Smooth muscle cell of the brain vasculature (primary cell): ENCODE results near the gene GLRA3.
A peak's percentile ranks its signal among the peaks of the same experiment; 100 is the strongest.
"Not testable (repeated sequence)": the region's sequence is repeated elsewhere in the genome, so short reads cannot be mapped to it uniquely, and the experiment has no call there.

ENCODE experiments used
- DNase-seq: peaks from one replicate; pipeline ENCODE4 v3.0.0-alpha.2; 2012; ENCODE audit warnings: low read depth, low spot score

GLRA3 gene

DNA sequence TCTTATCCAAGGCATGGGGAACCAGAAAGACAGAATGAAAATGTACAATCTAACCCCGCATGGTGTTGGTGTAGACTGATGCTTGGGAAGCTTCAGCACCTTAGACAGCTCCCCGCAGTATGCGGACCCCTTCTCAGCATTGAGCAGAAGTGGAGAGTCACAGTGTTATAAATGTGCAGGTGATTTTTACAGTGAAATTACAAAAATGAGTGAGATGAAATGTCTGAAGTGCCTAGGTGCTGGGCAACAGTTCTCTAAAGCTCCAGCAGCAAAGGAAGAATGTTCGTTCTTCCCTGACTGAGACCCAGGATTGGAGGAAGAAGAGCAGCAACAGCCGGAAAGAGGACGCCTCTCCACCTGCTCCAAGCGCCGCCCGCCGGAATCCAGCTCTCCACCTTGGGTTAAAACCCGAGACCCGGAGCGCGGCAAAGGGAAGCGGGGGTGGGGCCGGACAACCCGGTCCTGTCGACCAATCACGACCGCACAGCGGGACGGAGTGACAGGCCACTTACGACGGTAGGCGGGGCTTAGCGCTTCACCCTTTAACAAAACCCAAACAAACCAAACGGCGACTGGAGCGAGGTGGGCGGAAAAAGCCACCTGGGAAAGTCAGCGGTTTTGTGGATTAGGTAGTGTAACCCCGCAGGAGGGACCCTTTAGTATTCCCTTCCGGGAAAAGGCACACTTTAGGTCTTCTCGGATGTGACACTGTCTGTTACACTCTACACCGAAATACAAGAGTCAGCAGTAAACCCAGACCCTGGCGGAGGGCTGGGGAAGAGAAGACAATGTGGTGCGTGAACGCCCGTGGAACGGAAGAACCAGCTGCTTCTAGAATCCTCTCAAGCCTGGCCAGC, at the start of gene GLRA3:
TSS of gene GLRA3 (minus strand) at position 403 of the 857 bp plus-strand sequence. CDS start 436 bp downstream, outside the sequence.
- peak; percentile 41 for DNase-seq

DNA sequence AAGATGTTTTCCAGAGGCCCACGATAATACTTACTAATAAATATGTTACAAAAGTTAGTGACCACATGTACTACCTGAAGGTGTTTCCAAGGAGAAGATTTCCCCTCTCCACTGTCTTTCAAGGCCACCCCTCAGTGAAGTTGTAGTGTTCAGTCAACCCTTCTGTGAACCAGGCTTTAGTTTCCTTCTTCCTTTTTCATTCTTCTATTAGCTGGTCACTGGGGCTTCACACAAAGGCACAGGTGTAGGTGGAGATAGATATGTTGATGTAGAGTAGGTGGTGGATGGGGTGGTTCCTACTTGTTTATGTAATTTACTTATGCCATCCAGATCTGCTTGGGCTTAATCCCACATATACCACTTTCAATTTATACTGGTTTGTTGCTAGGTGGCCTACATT, 45.9 kb upstream of the GLRA3 start:
- DNase-seq: no peak

DNA sequence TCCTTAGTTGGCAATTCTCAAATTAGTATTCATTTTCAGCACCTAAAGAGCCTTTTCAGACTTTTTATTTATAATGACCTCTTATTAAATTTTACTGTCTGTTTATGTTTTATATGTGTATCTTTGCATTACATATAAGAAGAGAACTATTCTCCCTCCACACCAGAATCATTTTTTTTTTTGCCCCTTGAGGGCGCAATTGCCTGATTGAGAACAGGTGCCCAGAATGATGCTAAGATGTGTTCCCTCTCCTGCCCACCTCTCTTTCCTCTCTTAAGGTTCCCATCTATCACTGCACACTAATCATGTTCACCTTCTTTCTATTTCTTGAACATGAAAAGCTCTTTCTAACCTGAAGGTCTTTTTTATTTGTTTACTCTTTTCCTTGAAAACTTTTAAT, 44.9 kb upstream of the GLRA3 start:
- DNase-seq: no peak

DNA sequence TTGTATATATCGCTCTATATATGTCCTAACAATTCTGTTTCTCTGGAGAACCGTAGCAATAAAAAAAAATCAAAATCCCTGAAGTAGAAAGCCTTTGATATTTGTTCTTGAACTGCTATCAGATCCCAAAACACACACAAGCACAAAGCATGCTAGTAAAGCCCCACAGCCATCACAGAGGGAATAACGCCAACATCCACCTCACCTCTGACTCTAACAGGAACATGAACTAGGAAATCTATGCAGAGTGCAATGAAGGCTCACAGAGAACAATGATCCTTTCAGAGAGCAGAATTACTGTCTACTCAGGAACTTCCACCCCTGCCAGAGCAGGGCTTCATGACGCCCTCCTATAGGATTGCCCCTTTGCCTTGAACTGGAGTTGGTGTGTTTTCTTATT, 44.1 kb upstream of the GLRA3 start:
- DNase-seq: not testable (repeated sequence)

DNA sequence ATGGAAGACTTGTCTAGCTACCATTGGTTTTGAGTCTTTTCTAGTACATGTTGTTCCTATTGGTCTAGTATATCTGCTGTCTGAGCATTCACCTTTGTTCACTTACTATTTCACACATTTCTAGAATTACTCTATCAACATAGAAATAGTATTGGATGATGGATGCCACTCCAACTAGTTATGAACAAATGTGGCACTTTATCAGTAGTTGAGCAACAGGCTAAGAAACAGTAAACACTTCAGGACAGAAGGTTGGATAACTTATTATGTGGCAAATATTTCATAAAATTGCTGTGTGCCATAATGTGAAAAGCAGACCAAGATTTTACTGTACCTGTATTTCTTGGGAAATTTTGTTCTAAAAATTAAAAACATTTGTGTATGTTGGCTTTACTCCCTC, 42.4 kb upstream of the GLRA3 start:
- DNase-seq: no peak

DNA sequence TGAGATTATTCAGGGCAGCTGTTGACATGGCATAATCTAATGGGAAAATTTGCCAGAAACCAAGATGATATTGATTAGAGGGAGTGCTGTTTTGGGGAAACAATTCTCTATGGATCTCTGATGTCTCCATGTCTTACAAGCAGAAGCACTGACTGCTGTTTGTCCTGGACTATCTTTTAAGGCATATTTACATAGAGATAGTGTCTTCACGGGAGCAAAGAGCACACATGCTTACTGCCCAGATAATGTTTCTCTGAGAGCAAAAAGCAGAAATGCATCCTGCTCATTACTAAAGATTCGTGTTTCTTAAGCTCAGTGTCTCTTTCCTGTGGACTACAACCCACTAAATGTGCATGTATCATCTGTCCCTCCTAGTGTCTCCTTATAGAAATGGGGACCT, 41.3 kb upstream of the GLRA3 start:
- no peak for DNase-seq

DNA sequence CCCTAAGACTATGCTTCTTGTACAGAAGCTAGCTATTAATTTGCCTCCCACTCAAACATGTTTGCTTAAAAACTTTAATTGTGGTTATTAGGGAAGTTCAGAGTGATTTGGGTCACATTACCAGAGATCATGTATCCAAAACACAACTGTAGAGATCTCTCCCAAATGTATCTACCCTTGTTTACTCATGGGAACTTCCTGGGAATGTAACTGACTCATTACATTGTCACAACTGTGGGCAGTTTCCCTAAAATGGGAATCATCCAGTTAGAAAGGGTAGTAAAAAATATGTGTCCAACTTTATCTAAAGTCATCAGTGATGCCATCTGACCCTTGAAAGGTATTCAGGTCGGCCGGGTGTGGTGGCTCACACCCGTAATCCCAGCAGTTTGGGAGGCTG, 40.3 kb upstream of the GLRA3 start:
- DNase-seq: no peak

DNA sequence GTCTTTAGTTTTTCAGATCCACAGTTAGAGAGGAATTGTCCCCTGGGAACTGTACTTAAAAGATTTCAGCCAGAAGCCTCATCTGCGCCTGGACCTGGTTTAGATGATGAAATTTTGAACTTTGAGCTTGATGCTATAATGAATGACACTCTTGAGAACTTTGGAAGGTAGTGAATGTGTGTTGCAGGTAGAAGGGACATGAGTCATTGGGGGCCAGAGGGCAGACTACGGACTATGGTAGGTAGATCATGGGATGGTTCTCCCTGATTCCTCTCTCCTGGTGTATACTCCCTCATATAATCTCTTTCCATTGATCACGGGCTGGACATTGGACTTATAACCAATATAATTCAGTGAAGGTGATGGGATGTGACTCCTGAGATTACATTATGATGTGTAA, 38.9 kb upstream of the GLRA3 start:
- no peak for DNase-seq

DNA sequence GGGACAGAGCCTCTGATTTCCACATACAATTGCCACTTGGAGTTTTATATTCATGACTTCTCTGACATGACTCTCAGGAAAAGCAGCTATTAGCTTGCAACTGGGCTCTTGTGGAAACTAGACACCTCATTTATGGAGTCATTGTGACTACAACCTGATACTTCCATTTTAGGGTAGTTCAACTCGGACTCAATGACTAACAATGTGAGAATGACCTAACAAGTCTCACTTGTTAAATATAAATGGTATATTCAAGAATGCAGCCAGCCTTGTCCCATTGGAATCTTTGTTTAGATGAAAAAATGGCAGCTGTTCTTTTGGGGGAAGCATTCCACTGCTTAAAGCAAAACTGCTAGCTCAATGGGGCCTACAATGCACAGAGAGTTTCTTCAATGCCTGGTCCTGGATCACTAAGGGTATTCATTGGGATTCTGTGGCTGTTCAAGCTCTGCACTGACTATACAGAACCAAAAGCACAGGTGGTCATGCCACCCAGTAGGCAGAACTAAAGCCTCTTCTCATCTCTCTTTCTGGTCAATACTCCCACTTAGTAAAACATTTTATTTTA, 36.5 kb upstream of the GLRA3 start:
- no peak for DNase-seq

DNA sequence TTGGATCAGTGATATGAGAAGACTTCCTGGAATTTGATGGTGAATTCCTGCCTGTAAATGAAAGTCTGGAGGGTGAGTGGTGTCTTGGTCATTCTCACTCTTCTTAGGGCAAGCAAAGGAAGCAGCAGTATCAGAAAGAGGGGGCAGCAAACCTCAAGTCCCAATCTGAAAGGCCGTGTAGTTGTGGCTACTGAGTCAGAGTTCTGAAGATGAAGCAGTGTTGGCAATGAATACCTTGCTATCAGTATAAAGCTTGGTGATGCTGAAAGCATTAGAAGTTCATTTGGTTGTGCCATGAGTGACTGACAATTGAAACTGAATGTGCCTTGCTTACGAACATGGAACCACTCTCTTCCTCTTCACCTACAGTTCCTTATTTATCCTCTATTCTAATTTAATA, 35.0 kb upstream of the GLRA3 start:
- DNase-seq: no peak

DNA sequence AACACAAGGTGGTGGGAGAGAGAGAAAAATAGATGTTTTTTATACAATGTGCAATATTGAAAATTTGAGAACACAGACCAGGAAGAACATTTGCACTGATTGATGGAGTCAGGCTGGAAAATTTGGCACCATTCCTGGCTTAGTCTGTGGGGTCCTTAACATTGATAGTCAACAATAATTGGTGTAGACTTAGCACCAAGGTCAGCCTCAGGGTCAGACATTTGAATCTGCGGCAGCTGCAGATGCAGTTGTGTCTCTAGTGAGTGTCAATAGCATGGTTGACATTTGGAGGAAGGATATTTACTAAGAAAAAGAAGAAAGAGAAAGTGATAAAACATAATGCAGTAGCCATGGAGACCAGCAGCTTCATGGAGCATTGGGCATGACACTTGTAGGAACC, 31.5 kb upstream of the GLRA3 start:
- DNase-seq: no peak

DNA sequence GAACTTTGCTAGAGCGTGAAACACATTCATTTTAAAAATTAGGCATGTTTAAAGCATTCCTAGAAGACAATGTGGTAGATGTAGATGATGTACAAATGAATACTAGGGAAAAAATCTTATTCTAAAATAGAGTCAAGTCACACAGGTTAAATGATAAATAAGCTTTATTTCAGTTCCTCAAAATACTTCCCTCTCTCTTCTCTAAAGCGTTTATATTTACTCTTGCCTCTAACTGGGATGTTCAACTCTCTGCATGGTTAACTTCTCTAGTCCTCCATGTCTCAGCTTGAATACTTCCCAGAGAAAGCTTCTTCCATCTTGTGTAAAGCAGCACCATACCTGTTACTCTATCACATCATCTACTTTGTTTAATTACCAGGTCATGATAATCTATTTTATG, 30.9 kb upstream of the GLRA3 start:
- DNase-seq: no peak

DNA sequence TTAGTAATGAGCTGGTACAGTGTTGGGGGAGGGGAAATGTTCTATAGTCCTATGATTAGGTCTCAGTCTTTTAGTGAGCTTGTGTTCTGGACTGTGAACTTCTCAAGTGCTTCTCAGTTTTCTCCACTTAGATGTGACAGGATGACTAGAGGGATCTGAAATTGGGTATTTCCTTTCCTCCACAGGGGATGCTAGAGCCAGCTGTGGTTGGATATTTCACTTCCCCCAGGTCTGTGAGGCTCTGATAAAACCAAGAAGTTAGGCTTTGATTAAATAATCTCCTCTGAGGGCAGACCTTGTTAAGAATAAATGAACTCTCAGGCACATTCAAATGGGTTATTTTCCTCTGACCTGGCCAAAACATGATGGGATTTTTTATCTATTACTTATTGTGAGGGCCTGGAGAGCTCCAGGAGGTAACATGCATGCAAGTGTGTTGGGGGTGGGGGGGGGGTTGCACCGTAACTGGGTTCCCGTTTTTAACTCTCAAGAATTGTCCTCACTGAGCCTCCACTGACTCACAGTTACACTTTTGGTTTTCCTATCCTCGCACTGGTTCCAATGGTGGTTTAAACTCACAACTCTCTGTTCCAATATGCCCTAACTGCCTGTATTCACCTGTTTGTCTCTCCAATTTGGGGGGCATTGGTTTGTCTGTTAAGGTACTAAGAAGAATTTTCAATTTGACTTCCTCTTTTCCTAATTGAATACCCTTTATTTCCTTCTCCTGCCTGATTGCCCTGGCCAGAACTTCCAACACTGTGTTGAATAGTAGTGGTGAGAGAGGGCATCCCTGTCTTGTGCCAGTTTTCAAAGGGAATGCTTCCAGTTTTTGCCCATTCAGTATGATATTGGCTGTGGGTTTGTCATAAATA, 28.1 kb upstream of the GLRA3 start:
- no peak for DNase-seq

DNA sequence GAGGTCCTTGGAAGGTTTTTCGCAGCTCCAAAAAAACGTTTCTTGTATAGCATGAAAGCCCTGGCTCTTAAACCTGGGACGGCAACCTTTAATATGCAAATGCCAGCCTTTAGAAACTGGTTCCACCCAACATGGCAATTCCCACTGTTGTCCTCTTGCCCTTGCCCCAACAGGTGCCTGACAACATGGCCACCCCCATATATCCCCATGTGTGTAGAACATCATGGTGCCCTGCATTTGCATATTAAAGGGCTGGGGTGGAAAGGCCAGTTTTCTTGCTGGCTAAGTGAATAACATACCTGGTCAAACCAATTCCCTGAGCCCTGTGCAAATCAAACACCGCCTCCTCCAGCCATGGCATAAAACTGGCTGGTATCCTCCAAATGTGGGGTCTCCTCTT, 26.0 kb upstream of the GLRA3 start:
- DNase-seq: no peak

DNA sequence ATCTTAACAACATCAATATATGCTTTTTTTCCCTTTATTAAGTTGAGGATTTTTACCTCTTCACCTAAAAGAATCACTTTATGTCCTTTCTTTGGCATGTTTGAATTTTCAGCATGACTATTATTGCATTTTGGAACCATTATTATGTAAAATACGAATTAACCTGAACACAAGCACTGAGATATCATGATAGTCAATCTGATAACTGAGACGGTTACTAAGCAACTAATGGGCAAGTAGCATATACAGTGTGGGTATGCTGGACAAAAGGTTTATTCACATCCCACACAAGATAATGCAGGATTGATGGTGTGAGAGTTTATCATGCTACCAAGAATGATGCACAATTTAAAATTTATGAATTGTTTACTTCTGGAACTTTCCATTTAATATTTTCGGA, 24.6 kb upstream of the GLRA3 start:
- no peak for DNase-seq

DNA sequence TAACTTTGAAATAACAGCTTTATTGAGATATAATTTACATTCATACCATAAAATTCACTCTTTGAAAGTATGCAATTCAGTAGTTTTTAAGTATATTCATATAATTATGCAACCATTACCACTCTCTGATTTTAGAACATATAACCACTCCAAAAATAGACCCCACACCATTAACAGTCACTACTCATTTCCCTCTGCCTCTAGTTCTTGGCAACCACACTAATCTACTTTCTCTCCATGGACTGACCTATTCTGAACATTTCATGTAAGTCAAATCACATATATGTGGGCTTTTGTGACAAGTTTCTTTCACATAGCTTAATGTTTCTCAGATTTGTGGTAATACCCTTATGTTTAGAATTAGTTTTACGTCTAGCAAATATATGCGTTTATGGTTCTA, 19.5 kb upstream of the GLRA3 start:
- no peak for DNase-seq

DNA sequence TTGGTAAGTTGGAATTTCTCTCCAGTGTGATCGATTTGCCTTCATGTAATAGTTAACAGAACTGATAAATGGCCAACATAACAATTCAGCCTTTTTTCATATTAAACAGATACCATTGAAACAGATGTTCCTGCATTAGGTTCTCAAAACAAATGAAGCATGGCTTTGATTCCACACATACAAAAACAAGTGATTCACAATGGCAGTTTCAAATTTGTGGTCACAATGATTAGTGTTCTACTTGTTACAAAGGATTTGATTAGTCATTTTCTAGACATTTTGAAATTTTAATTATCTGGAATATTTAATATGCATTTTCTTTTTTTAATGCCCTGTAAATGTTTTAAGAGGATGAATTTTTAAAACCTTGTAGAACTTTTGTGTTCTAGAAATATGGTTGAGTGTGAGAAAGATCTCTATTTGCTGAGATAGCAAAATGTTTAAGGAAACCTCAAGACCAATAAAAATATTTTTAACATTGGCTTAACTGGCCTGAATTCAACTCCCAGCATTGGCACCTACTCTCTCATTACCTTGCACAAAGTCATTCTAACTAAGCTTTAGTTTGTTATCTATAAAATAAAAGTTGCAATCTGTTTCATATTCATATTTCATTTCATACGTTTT, 18.9 kb upstream of the GLRA3 start:
- DNase-seq: no peak

DNA sequence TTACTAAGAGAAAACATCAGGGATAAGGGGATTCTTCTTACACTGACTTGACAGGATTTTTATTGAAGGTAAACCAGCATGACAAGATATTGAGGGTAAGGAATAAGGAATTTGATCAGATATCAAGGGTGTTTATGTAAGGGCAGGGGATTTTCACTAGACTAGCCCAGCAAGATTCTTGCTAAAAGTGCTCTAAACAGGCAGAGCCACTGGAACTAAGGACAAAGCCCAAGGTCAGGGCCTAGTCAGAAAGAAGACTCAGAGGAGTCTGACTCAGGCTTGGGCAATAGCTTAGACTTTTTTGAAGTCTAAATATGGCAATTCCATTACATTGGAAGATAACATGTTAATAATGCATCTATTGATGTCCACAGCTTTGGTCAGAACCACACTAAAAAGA, 6.5 kb upstream of the GLRA3 start:
- no peak for DNase-seq

DNA sequence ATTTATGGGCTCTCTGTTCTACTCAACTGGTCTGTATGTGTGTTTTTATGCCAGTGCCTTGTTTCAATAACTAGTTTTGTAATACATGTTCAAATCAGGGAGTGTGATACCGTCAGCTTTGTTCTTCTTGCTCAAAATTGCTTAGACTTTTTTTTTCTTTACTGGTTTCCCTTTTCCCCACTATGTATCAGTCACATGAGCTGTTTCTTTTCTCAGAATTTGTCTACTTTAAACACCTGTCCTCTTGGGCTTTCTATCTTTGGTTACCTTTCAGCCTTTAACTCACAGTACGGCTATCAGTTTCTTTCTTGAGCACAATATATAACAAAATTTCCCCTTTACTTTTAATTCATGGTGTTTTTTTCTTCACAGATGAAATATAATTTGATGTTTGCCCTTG, 5.4 kb upstream of the GLRA3 start:
- no peak for DNase-seq

DNA sequence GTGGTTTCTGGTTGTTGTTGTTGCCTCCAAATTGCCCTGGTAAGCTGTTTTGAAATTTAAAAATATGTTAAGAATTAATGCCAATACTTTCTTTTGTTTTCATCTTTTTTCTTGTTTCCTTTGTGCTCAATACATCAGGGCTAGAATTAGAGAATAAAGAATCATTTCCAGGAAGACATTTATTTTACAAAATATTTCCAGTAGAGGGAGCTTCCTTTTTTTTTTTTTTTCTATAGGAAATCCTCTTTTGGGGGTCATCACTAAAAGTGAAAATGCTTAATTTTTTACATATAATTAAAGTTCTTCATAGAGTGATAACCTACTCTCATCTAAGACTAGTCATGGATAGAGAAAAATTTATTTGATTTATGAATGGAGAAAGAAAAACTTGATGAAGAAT, 2.4 kb downstream of the GLRA3 start:
- no peak for DNase-seq

DNA sequence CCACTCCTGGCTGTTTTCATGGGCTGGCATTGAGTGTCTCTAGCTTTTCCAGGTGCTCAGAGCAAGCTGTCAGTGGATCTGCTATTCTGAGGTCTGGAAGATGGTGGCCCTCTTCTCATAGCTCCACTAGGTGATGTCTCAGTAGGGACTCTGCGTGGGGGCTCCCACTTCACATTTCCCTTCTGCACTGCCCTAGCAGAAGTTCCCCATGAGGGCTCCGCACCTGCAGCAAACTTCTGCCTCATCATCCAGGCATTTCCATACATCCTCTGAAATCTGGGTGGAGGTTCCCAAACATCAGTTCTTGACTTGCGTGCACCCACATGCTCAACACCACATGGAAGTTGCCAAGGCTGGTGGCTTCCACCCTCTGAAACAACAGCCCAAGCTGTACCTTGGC, 13.8 kb downstream of the GLRA3 start:
- DNase-seq: no peak

DNA sequence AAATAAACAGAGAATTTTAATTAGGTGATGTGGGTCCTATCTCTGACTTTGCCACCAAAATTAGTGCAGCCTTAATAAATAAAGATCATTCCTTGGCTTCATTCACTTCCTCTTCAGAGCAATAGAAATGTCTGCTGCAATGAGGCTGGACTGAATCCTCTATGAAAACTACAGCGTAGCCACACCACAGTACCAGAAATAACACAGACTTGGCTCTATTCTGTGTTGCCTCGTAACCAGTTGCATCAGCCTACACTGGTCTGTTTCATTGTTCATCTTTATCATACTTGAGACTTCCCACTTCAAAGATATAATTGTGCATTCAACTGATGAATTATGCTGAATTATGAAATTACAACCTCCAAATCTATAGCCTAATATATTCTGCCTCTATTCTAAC, 15.8 kb downstream of the GLRA3 start:
- no peak for DNase-seq
